Transverse colon (tissue), 4 donors: ENCODE data around the gene CEBPE. TPM values are rescaled to one million over a fixed set of nuclear protein-coding genes. Genes with fewer than 3 reads are reported as not detected.

Experiments used
- DNase-seq: peaks from one replicate; pipeline ENCODE4 v3.0.0-alpha.2; 2019
- H3K27ac ChIP-seq, 4 donors: fragments of 200-600 bp; sonication (generic); 2 replicates each; pipeline ENCODE4 v1.5.1; 2016 to 2018; ENCODE audit warnings: inconsistent platforms in 4 of 4
- H3K27me3 ChIP-seq: fragments of 200-600 bp; sonication (generic); 2 replicates; pipeline ENCODE4 v1.5.1; 2017; ENCODE audit warnings: inconsistent platforms
- H3K36me3 ChIP-seq, 4 donors: fragments of 200-600 bp; sonication (generic); 2 replicates each; pipeline ENCODE4 v1.5.1; 2017 to 2019; ENCODE audit warnings: inconsistent platforms in 4 of 4
- H3K4me1 ChIP-seq, 4 donors: fragments of 200-600 bp; sonication (generic); 2 replicates each; pipeline ENCODE4 v1.5.1; 2017 to 2020; ENCODE audit warnings: inconsistent platforms in 4 of 4
- H3K4me3 ChIP-seq, 4 donors: fragments of 200-600 bp; sonication (generic); 1 replicate in 1 of 4; 2 replicates in 3 of 4; pipeline versions ENCODE4 v1.5.1 to v1.6.1; 2017 to 2019; ENCODE audit warnings: inconsistent platforms in 4 of 4
- H3K9me3 ChIP-seq, 2 donors: fragments of 200-600 bp; sonication (generic); 2 replicates each; pipeline ENCODE4 v1.5.1; 2017 to 2019; ENCODE audit warnings: inconsistent platforms in 2 of 2
- EP300 ChIP-seq: sonication (generic); formaldehyde crosslinking; IDR thresholded peaks from one replicate; pipeline ENCODE4 v1.6.1; 2017; ENCODE audit warnings: antibody characterized with exemption, low read depth
- POLR2A ChIP-seq: fragments of 450-650 bp; IDR thresholded peaks from one replicate; pipeline ENCODE4 v1.6.1; 2016; ENCODE audit warnings: antibody characterized with exemption, mild to moderate bottlenecking, moderate library complexity
- POLR2AphosphoS5 ChIP-seq, 3 donors: sonication (generic); formaldehyde crosslinking; IDR thresholded peaks; one replicate each; pipeline ENCODE4 v1.6.1; 2016; ENCODE audit warnings: antibody characterized with exemption in 3 of 3
- WGBS, 2 donors: methylation state at CpG; one replicate each; pipeline ENCODE4 v1.1.5; 2018; ENCODE audit warnings: low coverage in 1 of 2; 5-methylcytosine and 5-hydroxymethylcytosine counted together
- in situ Hi-C, 4 donors: fragments of 200-750 bp; cut with MboI; loops; one replicate each; pipeline versions ENCODE4 v1.15.0 to v1.15.1; 2017; ENCODE audit warnings: low sequenced_read_pairs in 3 of 4, low pct_ligation_motif_present in 1 of 4, low pct_unique_long_range_greater_than_20kb in 1 of 4
- intact Hi-C: fragments of 100-400 bp; cut with DNase I; formaldehyde crosslinking; loops from one replicate; pipeline ENCODE4 v1.15.1; 2023; ENCODE audit warnings: low total_unique reads
- total RNA-seq, 4 donors: library from RNA; depleted of rRNA; stranded (reverse); fragments of >200 nt; gene quantifications; one replicate each; pipeline ENCODE4 v1.1.0, GENCODE V29; 2016
- TF ChIP-seq, protein P1 (sequence below), 5 experiments: fragments of 200-600 bp in 3 of 5; fragments of 450-650 bp in 2 of 5; sonication (generic) in 3 of 5; IDR thresholded peaks; 1 replicate in 2 of 5; 2 replicates in 3 of 5; pipeline ENCODE4 v1.5.1; 2016 to 2017; ENCODE audit warnings: antibody characterized with exemption in 5 of 5, inconsistent platforms in 3 of 5, mild to moderate bottlenecking in 2 of 5, moderate library complexity in 1 of 5

Gene CEBPE
- total RNA-seq, 4 donors from 2014 or later, result not detected

- no peak overlapping the region for H3K4me3 ChIP-seq
- no peak for DNase-seq
- H3K4me1 ChIP-seq, result peaks cover 0 to 20% (median 5%) of the 10 kb centered on the region in 4 donors
- TF ChIP-seq POLR2AphosphoS5 (IDR thresholded peaks at IDR 0.05), result no peak
- TF ChIP-seq, protein P1, sequence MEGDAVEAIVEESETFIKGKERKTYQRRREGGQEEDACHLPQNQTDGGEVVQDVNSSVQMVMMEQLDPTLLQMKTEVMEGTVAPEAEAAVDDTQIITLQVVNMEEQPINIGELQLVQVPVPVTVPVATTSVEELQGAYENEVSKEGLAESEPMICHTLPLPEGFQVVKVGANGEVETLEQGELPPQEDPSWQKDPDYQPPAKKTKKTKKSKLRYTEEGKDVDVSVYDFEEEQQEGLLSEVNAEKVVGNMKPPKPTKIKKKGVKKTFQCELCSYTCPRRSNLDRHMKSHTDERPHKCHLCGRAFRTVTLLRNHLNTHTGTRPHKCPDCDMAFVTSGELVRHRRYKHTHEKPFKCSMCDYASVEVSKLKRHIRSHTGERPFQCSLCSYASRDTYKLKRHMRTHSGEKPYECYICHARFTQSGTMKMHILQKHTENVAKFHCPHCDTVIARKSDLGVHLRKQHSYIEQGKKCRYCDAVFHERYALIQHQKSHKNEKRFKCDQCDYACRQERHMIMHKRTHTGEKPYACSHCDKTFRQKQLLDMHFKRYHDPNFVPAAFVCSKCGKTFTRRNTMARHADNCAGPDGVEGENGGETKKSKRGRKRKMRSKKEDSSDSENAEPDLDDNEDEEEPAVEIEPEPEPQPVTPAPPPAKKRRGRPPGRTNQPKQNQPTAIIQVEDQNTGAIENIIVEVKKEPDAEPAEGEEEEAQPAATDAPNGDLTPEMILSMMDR (IDR thresholded peaks at IDR 0.05), result no peak
- TF ChIP-seq POLR2A, result no peak
- TF ChIP-seq EP300, result no peak
- H3K27me3 ChIP-seq, result no peaks in the 10 kb centered on the region
- in situ Hi-C loops (loop anchor here (5.0 to 25.0 kb wide), 3 partner anchors 63 to 168 kb away; partner anchors contain the start of genes HOMEZ (in 3 of the 4) and SLC7A8 (in 1 of the 4)), intact Hi-C loops (loop anchor here (2.0 kb wide), 1 partner anchor 67 kb away; no protein-coding TSS in a partner anchor)
- H3K27ac ChIP-seq, result peak overlapping the region in 3 of 4 donors; percentile 1 to 34 (median 26)
- WGBS, 2 donors, result 40 to 73% methylated on average over 1 to 15 of the region's 16 CpGs
- H3K9me3 ChIP-seq, result no peaks in the 10 kb centered on the region
- no peaks in the 10 kb centered on the region for H3K36me3 ChIP-seq
Measured at GRCh38 chr14:23119363-23120327, 590 bp upstream of the CEBPE start.

DNA sequence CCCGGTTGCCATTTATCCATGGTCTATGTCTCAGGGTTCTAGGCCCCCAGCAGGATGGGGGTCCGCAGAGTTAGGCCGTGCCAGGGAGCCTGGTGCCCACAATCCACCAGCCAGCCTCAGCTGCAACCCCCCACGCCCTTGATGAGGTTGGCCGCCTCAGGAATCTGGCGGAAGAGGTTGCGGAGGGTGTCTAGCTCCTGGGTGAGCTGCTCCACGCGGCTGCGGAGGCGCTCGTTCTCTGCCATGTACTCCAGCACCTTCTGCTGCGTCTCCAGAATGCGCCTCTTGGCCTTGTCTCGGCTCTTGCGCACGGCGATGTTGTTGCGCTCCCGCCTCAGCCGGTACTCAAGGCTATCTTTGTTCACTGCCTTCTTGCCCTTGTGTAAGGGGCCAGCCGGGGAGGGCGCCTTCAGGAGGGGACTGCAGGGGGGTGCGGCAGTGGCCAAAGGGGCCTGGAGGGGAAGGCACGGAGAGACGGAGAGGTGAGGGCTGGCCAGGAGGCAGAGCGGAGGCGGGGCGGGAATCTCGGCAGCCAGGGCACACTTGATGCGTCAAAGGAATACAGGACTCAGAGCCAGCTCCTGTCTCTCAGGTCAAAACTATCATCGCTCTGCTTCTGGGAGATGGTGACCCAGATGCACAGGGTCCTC is 1.6 kb downstream of the CEBPE start:
- 60 to 90% methylated on average over 1 to 32 of the region's 32 CpGs for WGBS, 2 donors
- Histone ChIP-seq H3K27me3 (peaks cover 10% of the 10 kb centered on the region), H3K36me3 (no peaks in the 10 kb centered on the region), H3K9me3 (no peaks in the 10 kb centered on the region), H3K27ac (no peak overlapping the region), H3K4me1 (peaks cover 0 to 14% (median 5%) of the 10 kb centered on the region in 4 donors), H3K4me3 (no peak overlapping the region)
- TF ChIP-seq POLR2A, result no peak
- no peak for TF ChIP-seq EP300
- TF ChIP-seq, protein P1 (IDR thresholded peaks at IDR 0.05), result no peak
- TF ChIP-seq POLR2AphosphoS5 (IDR thresholded peaks at IDR 0.05), result no peak
- intact Hi-C loops, result no loop called here
- in situ Hi-C loops, result loop anchor here in 3 of 4 donors (25.0 kb wide), 1 partner anchor 170 kb away; the partner anchor contains the start of gene HOMEZ (in 3 of the 3)
- DNase-seq, result no peak

- TF ChIP-seq EP300, result no peak
- TF ChIP-seq POLR2A, result no peak
- TF ChIP-seq POLR2AphosphoS5 (IDR thresholded peaks at IDR 0.05), result no peak
- TF ChIP-seq, protein P1 (IDR thresholded peaks at IDR 0.05), result no peak
- H3K27me3 ChIP-seq, result peaks cover 26% of the 10 kb centered on the region
- no peaks in the 10 kb centered on the region for H3K36me3 ChIP-seq
- in situ Hi-C loops, result loop anchor here in 3 of 4 donors (25.0 kb wide), 1 partner anchor 171 kb away; the partner anchor contains the start of gene HOMEZ (in 3 of the 3)
- no peaks in the 10 kb centered on the region for H3K9me3 ChIP-seq
- DNase-seq, result no peak
- no peak overlapping the region for H3K27ac ChIP-seq
- no peak overlapping the region for H3K4me3 ChIP-seq
- H3K4me1 ChIP-seq, result peaks cover 0 to 6% (median under 1%) of the 10 kb centered on the region in 4 donors
- WGBS, 2 donors, result 73 to 82% methylated on average over 4 to 5 of the region's 5 CpGs
- intact Hi-C loops, result no loop called here
Measured at GRCh38 chr14:23115918-23116317, 3.1 kb downstream of the CEBPE start.
